Measurements from ENCODE around the gene PNRC2.
"Not testable (repeated sequence)": the region's sequence is repeated elsewhere in the genome, so short reads cannot be mapped to it uniquely, and the experiment has no call there.

PNRC2 gene

GRCh38 chr1:23957096-23957495 lies 2.5 kb upstream of the PNRC2 start:
- FAIRE-seq = no peak

GRCh38 chr1:23958040-23958809 lies 1.4 kb upstream of the PNRC2 start:
- not testable (repeated sequence) for FAIRE-seq

- FAIRE-seq = no peak
These were observed 693 bp upstream of the PNRC2 start for GRCh38 chr1:23958810-23959460.

GRCh38 chr1:23960291-23961020 lies 828 bp downstream of the PNRC2 start:
- FAIRE-seq = peak; percentile 17

- FAIRE-seq = no peak
These were observed 4.1 kb downstream of the PNRC2 start for GRCh38 chr1:23963617-23964234.

GRCh38 chr1:23964235-23964668 lies 4.6 kb downstream of the PNRC2 start:
- no peak for FAIRE-seq

- FAIRE-seq = no peak
These were observed 5.4 kb downstream of the PNRC2 start for GRCh38 chr1:23964790-23965740.

GRCh38 chr1:23966973-23967493 lies 7.4 kb downstream of the PNRC2 start:
- no peak for FAIRE-seq

GRCh38 chr1:23967871-23968270 lies 8.2 kb downstream of the PNRC2 start:
- no peak for FAIRE-seq

- no peak for FAIRE-seq
These were observed 17.7 kb downstream of the PNRC2 start for GRCh38 chr1:23977187-23977853.

GRCh38 chr1:23977854-23978191 lies 18.2 kb downstream of the PNRC2 start:
- FAIRE-seq = no peak

- peak; percentile 49 for FAIRE-seq
These were observed 19.2 kb downstream of the PNRC2 start for GRCh38 chr1:23978805-23979204.

GRCh38 chr1:23979387-23979880 lies 19.8 kb downstream of the PNRC2 start:
- FAIRE-seq = no peak

GRCh38 chr1:23979881-23980727 lies 20.5 kb downstream of the PNRC2 start, which contains the start of gene SRSF10:
SRSF10 (minus strand) TSS chr1:23980327; CDS start chr1:23980255, 72 bp downstream.
- FAIRE-seq = no peak

GRCh38 chr1:23980728-23981070 lies 21.1 kb downstream of the PNRC2 start:
- no peak for FAIRE-seq

- FAIRE-seq = no peak
These were observed 25.0 kb downstream of the PNRC2 start for GRCh38 chr1:23984417-23985186.

GRCh38 chr1:23987038-23987437 lies 27.4 kb downstream of the PNRC2 start:
- not testable (repeated sequence) for FAIRE-seq

- FAIRE-seq = no peak
These were observed 29.6 kb downstream of the PNRC2 start for GRCh38 chr1:23989263-23989662.

- FAIRE-seq = not testable (repeated sequence)
These were observed 32.4 kb downstream of the PNRC2 start for GRCh38 chr1:23992011-23992410.

Data from islet of Langerhans (tissue), 1 donor.